GM10847 (cell line): ENCODE results near the gene CCDC57.

Source experiments
- POLR2A ChIP-seq: IDR thresholded peaks from 2 replicates; pipeline ENCODE4 v1.6.1; 2011; ENCODE audit not compliant: insufficient read length; ENCODE audit errors: extremely low read depth

CCDC57 gene

DNA sequence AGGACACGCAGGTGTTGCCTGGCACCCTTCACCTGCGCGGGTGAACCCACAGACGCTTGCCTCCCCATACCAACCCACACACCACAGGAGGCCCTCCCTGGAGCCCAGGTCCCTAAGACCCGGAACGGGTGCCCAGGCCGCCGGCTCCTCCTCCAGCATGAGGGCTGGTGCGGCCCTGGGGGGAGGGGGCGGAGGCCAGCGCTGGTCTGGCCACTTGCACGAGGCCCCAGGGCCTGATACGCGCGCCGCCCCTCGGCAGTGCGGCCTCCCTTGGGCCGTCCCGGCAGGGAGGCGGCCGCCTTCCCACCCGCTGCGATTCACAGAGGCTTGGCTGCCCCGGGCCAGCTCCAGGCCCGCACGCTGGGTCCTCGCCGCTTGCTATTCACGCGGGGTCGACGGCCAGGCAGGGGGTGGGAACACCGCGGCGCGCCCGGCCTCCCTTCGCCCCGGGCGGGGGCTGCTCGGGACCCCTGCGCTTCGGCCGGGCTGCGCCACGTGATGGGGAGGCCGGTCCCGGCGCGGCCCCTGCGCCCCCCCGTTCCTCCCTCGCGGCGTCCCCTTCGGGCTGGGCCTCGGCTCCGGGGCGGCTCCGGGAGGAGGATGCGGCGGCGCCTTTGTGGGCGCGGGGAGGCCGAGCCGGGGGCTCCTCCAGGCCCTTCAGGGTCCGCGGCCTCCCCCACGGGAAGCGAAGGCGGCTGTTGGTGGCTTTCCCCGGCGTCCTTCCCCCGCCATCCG lies 115.3 kb downstream of the CCDC57 start:
- TF ChIP-seq POLR2A, result no peak

DNA sequence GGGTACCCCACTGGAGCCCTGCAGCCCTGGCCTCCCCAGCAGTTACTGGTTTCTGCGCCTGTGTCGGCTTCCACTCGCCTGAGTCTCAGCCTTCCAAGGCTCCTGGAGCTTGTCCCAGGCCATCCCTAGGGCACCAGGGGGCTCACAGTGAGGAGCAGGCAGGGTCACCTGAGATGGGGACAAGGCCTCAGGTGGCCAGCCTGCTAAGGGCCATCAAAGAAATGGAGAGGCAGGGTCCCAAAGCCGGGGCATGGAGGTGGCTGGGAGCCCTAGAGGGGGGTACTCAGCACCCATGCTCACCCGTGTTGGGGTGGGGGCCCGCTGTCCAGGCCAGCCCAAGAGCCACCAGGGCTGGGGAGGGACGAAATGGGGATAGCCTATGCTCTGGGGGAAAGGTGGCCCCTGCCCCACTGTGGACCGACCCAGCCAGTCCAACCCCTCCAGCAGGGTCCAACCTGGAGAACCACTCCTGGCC lies 115.9 kb downstream of the CCDC57 start:
- no peak for TF ChIP-seq POLR2A

DNA sequence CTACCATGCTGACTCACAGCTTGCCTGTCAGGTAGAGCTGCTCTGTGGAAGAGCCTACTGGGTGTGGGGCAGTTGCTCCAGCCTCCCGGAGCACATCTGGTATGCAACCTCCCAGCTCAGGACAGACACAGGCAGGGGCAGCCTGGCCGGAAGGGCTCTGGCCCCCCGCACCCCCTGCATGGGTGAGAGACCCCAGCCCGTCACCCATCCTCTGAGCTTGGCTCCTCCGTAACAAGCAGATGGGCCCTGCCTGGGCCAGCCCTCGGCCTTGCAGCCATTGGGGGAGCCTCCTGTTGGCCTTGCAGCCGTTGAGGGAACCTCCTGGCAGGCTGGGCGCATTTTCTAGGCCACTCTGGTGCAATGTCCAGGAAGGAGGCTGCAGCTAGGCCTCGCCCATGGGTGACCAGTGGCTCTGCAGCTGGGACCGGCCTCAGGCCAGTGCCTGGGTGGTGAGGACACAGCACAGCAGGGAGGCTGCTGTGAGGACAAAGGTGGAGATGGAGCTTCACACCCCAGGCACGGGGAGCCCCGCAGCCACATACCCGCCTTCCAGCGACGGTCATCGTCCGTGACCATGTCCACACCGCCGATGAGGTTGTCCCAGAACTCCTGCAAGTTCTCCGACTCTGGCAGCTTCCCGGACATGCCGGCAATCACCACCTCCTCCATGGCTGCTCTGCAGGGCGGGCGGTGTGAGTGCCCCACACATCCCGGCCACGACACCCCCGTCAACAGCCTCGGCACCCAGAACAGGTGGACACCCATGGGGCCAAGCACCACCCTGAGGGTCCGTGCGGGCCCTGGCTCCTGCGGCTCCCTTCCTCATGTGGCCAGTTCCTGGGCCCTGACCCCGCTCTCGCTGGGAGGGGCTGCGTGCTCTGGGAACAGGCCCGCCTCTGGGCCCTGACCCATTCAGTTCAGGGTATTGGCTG lies 116.6 kb downstream of the CCDC57 start:
- no peak for TF ChIP-seq POLR2A

DNA sequence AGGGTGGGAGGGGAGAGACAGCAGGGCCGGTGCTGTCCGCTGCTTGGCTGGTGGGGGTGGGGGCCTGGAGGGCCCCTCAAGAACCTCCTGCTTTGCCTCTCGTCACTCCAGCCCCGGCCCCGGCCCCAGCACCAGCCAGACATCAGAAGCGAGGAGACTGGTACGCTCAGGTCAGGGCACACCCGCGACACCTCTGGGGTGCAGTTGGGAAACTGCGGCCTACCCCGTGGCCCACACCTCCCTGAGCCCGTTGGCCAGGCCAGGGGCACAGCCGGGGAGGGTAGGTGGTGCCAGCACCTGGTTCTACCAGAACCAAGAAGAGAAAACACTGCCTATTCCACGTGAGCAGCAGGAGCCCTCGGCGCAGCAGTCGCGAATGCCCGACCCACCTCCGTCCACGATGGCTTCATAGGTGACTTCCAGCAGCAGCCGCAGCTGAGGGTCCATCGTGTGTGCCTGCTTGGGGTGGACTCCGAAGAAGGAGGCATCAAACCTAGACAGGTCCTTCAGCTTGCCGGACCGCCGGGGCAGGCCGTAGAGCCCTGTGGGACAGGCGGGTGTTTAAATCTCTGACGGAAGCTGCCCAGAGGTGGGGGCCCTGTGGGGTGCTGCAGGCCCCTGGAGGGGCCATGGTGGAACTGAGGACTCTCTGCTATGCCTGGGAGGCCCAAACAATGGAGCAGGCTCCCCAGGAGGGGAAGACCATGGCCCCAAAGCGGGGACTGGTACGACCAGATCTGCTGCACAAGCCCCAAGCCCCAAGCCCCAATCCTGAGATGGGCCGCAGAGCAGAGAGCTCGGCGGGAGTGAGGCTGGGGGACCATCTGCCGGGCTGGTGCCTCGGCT lies 117.5 kb downstream of the CCDC57 start:
- TF ChIP-seq POLR2A, result no peak

DNA sequence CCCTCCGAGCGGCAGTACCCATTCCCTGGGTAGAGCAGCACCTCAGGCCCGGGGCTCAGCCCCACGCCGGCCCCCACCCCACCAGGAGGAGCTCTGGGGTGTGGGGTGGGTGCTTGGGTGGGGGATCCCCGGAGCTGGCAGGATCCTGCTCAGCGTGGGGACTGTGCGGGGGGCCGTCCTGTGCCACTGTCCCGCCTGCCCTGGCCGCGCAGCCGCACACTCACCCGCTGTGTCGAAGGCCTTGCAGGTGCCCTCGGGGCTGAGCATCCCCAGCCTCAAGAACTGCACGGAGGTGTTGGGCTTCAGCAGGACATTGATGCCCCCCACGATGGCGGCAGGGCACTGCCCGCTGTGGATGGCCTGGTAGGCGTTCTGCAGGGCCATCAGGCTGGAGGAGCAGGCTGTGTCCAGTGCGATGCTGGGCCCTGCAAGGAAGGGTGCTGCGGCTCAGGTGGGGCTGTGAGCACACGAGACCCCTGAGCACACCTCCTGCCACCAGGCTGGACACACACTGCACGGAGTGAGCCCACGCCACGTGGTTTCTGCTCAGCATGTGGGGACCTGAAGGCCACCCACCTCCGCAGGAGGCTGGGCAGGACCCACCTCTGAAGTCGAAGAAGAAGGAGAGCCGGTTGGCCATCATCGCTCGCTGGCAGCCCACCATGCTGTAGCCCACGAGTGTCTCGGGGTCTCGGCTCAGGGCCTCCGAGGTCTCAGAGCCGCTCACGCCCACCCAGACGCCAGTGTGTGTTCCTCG lies 119.5 kb downstream of the CCDC57 start:
- no peak for TF ChIP-seq POLR2A

DNA sequence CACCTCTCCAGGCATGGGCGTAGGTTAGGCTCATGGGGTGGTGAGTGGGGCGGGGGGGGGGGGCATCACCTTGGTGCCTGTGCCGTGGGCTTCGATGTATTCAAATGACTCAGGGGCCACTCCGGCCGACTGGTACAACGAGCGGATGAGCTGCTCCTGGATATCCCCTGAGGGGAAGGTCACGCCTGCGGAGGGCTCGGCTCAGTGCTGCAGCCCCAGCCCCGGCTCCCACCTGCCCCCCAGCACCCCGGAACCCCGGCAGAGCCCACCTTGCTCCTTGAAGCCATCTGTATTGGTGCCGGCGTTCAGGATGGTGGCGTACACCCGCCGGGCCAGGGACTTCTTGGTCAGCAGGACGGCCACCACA lies 120.0 kb downstream of the CCDC57 start:
- TF ChIP-seq POLR2A, result no peak

DNA sequence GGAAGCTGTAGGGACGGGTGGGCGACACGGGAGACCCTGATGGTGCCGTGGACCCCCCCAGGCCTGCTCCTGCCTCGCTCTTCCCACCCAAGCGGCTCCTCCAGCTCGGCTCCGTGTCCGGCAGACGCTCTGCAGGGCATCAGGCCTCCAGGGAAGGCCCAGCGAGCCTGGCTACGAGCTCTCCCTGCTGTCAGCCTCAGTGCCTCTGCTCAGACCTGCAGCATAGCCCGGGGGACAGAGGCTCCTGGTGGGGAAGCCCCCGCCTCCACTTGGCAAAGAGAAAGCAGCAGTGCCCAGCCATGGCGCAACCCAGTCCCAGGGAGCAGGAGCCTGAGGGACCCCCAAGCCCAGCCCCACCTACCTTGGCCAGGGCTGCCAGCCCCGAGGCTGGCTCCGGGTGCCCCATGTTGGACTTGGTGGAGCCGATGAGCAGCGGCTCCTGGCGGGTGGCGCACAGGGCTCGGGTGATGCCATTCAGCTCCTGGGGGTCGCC lies 120.5 kb downstream of the CCDC57 start:
- TF ChIP-seq POLR2A, result no peak

DNA sequence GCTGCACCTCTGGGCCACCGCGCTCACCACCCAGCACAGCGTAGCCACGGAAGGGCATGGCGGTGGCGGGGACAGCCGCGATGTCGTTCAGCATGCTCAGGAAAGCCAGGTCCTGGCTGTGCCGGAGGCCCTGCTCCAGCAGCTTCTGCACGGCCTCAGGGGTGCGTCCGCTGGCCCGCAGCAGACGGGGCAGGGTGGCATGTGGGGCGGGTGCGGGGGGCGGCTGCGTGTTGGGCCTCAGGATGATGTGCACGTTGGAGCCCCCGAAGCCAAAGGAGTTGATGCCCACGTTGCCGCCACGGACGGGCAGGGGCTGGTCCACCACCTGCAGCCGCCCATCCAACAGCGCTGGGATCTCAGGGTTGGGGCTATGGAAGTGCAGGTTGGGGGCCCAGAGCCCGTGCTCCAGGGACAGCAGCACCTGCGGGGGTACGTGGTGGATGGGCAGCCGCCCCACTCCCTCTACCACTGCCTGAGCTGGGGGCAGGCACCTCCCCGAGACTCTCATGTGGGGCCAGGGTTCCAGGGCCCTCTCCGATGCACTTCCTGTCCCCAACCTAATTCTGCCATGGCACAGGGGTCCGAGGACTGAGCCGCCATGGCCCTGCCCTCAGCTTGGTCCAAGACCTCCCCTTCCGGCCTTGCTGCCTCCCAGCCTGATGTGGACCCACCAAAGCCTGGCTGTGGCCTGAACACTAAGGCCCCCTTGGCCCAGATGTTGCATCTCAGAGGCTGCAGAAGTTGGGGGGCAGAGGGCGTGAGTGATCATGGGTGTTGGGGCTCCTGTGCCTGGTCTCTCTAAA lies 121.2 kb downstream of the CCDC57 start:
- no peak for TF ChIP-seq POLR2A

DNA sequence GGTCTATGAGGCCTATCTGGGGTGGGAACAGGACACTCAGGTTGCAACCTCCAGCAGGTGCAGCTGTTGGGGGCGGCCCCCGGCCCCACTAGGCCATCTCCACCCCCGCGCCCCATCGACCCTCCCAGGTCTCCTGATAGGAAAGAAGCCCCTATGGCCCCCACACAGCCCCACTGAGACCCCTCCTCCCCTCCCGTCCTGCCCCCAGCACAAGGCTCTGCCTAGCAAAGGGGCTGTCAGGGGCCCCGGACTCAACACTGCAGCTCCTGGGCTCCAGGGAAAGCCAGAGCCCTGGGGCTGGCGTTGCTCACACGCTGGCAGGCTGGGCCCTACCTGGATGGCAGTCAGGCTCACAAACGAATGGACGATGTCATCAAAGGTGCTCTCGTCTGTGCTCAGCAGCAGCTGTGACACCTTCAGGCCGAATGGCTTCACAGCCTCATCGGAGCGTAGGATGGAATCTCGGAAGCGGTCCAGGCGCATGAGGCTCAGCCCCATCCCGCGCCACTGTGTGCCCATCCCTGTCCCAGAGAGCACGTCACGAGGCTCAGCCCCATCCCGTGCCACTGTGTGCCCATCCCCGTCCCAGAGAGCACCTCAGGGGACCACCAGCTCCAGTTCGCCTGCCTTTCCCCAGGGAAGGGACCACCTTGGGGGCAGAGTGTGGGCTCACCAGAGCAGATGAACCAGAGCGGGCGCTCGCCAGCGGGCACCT lies 121.9 kb downstream of the CCDC57 start:
- TF ChIP-seq POLR2A, result no peak

DNA sequence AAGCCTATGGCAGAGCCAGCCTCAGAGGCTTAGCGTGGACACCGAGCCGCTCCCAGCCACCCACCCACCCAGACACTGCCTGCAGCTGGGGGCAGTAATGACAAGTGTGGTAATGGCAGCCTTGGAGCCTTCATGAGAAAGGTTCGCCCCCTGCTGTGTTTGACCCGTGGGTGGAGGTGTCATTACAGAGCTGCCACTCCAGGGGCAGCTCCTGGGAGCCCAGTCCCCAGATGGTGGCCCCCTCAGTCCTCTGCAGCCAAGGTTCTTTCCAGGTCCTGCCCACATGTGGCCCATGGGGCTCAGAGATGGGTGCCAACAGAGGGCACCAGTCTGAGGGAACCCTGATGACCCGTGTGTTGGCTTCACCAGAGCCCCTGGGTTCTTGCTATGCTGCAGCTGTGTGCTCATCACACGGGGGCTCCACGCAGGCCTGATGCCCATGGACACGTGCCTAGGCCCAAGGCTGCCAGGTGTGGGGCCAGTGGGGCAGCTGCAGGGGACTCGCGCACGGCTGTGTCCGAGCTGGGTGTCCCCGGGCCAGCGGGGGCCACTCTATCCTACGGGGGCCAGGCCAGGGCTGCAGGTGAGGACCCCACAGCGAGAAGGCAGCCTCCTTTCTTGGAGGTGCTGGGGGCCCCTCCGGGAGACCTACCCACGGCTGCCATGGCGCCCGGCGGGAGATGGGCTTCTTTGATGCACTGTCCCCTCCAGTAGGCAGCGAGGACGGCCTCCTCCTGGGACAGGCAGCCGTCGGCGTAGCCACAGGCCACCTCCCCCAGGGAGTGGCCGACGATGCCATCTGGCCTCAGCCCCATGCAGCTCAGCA lies 122.7 kb downstream of the CCDC57 start:
- no peak for TF ChIP-seq POLR2A

DNA sequence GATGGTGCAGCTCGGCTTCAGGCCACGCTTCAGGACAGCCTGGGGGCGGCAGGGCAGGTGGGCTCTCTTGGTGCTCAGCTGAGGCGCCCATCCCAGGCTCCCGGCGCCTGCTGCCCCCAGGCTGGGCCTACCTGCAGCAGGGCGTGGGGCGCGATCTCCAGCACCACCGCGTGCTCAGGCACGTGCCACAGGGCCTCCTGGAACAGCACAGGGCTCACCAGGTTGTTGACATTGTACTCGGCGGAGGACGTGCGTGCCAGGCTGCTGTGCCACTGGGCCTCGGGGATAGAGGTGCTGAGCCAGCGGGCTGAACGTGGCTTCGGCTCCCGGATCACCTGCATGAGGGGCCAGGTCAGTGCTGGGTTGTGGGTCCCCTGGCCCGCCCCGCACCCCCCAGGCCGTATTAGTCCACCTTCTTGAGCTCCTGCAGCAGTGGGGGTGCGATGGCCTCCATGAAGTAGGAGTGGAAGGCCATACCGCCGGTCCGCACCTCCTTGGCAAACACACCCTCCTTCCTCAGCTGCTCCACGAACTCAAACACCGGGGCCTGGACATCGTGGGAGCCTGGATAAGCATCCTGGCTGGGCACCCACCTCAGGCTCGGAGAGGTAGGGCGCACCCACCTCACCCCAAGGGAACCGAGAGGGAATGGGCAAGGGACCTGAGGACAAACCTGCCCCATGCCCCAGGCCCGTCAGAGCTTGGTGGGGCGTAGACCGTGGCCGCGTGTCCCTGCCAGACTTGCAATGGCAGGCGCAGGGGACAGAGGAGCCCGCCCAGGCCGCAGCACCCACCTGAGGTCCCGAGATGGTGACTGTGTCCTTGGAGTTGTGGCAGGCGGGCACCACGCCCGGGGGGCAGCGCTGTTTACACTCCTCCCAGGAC lies 123.6 kb downstream of the CCDC57 start:
- no peak for TF ChIP-seq POLR2A
